ENCODE results near the gene SLFN12.
"Not testable (repeated sequence)": the region's sequence is repeated elsewhere in the genome, so short reads cannot be mapped to it uniquely, and the experiment has no call there.

SLFN12 gene

DNA sequence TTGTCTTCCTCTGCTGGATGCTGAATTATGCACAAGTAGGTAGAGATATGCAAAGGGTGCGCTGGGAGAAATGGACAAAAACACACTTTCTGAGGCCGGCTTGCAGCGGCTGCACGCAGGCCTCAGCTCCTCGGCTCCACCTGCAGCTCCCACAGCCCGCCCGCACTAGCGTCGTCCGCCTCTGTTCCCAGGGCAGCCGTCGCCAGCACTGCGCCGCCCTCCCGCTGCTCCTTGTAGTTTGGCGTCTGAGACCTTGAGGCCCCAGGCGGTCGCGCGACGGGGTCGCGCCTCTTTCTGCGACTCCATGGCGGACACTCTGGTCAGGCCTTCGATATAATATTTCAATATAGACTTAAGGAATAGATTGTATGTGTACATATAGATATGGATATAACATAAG is 24.8 kb downstream of the SLFN12 start:
- no peak for DNase-seq (ENCODE audit: low spot score)

DNA sequence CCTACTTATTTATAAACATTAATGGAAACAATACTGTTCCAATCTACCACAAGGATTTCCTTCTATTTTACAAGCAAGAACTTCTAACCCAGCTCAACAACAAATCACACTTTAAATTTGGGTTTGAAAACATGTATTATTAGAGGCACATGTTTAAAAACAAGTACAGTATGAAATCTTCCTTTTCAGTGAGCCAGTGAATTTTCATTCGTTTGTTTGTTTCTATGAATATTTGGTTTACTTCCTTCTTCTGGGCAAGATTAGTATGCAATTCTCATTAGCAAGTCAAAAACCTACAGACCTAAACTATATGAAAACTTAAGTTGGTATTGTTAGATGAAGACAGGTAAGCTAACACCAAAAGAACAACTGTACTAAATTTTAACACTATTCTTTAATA is 25.7 kb downstream of the SLFN12 start:
- no peak for DNase-seq (ENCODE audit: low spot score)

DNA sequence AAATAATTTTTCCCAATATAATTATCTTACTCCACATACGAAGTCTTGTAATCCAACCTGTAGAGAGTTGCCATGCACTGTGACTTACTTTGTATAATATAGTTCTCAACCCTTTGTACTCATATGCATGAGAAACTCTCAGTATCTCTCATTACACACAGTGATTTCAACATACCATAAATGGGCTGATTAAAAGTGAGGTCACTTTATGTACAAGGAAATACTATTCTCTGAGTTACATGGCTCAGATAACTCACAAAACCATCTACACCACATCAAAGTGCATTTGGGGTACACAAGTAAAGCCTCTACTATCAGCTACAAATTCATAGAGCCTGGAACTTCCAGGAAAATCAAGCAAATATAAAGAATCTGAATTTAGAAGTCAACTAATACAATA is 27.9 kb downstream of the SLFN12 start:
- peak; percentile 29 for DNase-seq (ENCODE audit: low spot score)

DNA sequence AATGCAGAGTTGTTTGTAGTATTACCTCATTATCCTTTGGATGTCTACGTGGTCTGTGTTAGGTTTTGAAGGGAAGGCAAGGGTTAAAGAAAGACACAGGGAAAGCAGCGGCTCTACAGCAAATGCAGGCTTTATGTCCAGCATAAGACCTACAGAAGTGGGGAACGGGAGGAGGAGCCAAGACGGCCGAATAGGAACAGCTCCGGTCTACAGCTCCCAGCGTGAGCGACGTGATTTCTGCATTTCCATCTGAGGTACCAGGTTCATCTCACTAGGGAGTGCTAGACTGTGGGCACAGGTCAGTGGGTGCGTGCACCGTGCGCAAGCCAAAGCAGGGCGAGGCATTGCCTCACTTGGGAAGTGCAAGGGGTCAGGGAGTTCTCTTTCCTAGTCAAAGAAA is 38.5 kb downstream of the SLFN12 start:
- not testable (repeated sequence) for DNase-seq (ENCODE audit: low spot score)

DNA sequence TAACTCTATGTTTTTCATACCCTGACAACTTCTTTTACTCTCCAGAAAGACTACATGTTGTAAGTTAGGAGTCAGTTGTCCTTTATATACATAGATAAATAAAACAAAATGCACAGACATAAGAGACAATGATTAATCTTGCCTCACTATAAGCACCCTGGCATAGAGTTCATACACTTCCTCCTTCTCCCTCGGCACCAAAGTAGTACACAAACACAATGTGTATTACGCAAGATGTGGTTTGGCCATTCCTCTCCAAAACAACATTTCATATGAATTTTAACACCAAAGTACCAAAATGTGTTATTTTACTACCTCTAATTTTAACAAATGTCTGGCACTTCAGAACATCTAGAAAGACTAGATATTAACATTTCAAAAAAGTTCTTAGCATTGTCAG is 41.6 kb downstream of the SLFN12 start:
- no peak for DNase-seq (ENCODE audit: low spot score)

DNA sequence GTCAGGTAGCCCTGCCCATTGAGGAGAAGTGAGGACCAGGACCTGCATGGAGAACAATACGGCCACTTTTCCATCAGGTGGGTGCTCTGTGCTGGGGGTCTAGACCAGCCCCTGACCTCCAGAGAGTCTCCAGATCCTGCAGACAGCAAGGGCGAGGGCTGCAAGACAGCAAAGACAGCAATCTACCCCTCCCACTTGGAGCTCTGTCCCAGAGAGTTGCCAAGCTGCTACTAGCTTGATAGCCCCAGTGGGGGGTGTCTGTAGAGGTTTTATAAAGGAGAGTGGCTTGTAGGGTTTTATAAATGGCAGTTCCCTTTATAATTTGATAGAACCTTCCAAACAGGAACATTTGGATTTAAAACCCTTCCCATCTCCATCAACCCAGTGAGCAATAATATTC is 42.1 kb downstream of the SLFN12 start:
- no peak for DNase-seq (ENCODE audit: low spot score)

DNA sequence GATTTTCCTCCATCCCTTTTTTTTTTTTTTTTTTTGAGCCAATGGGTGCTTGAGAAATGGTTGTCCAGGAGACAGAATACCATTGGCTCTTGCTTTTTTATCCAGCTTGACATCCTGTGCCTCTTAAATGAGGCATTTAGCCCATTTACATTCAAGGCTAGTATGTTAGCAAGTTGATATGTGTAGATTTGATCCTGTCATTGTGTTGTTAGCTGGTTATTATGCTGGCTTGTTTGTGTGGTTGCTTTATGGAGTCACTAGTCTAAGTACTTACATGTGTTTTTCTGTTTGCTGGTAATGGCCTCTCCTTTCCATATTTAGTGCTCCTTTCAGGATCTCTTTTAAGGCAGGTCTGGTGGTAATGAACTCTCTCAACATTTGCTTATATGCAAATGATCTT is 44.8 kb downstream of the SLFN12 start:
- DNase-seq (ENCODE audit: low spot score) = no peak

DNA sequence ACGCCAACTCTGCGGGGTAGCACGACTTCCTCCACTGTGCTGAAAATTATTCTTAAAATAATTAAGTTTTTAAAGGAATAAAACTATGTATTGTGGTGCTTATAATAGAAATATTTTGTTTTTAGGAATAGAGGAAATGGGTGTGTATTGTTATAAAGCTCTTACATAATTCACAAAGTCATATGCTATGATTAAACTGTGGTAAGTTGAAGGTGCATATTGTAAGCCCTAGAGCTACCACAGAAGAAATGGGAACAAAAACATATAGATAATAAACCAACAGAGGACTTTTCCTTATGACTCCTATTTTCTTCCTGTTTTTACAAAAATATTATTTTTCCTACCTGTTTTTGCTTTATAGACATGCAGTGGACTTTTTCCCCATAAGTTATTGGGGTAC is 54.6 kb downstream of the SLFN12 start:
- no peak for DNase-seq (ENCODE audit: low spot score)

DNA sequence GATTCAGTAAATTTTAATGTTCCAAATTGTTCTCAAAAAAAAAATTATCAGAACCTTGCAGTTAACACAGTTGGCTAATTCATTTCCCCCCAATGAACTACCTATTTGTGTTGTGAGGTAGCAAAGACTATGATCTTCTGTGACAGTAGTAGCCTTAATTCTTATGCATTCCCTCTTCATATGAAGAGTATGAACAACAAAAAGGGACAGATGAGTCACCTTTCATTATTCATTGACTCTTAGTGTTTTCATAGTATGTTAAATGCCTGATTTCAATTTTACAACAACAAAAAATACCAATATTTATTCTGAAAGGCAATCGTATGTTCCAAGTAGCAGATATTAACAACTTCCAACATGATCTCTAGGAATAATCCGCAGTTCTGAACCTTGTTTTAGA is 55.2 kb downstream of the SLFN12 start:
- no peak for DNase-seq (ENCODE audit: low spot score)

DNA sequence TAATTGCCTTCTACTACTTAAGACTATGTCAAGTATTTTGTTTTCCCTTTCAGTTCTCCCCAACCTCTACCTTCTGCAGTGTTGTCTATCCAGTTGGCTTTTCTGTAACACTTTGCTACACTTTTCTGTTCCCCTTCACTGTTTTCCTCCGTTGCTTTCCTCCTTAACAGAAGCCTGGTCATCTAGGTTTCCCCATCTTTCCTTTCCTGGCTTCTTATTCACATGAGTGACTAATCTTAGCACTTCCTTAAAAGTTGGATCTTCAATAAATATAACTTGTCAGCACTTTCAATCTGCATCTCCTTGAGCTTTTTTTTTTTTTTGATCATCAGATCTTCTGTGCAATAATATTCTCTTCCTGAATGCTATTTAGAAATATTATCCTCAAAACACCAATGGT is 56.1 kb downstream of the SLFN12 start:
- peak; percentile 19 for DNase-seq (ENCODE audit: low spot score)

DNA sequence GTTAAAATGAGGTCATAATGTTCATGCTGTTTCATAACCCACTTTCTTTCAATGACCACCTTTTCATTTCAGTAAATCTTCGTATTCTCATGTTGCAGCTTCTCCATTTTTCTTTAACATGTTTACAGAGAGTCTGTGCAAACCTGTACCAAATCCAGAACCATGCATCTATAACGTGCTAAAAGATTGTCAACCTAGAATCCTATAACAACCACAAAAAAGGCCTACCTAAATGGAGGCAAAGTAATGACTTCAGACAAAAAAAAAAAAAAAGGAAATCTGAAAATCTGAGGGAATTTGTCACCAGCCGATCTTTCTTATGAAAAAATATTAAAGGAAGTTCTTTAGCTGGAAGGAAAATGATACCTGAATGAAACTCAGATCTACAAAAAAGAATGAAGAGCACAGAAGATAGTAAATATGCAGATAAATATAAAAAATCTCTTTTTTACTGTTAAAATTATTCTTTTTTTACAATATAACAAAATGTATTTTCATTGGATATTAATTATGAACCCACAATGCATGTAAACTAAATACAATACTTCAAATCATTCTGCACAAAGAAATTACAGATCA is 57.4 kb downstream of the SLFN12 start:
- no peak for DNase-seq (ENCODE audit: low spot score)

DNA sequence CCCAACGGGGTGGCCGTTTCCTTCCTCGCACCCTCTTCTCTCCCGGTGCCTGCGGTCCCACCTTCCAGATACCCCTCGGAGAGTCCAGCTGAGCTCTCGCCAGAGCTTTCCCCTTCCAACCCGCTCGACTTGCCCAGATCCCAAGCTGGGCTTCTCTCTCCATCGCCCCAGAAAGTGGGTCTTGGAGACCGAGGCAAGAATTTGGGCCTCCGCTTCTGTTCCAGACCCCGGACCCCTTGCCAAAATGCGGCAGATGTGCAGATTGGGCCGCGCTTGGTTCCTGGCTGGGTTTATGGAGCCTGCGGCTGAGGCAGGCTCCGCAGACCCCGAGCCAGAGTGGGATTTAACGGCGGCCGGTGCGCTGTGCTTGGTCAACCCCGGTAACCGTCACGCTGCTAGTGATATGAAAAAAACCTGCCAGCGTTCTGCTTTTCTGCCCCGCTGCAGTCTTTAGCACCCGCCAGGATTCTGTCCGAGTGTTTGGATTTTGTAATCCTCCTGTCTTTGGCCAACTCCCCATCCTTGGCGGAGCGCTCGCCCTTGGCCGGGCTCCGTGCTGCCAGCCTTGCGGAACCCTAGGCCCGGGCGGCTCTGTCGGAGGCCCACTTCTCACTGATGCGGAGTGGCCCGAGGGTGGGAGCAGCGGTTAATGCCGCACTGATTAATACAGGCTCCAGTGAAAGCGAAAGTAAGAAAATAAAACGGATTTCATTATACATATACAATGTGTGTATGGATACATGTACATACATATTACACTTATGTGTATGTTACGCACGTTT is 58.1 kb downstream of the SLFN12 start:
- peak; percentile 40 for DNase-seq (ENCODE audit: low spot score)

DNA sequence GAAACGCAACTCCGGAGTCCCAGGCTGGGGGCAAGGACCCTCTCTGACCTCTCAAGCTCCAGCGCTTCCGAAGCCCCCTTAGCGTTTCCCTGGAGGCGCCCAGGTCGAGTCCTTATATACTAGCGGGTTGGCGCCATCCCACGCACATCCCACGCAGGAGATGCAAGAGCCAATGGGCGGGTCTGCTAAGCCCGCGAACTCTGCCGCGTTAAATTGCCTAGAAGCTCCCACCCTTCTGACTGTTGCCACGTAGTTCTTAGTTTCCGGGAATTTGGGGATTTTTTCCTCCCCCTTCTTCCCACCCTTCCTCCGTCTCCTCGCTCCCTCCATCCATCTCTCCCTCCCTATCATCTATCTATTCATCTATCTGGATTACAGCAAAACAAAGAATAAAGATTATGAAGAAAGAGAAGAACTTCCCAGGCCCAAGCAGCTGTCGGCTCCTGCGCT is 58.7 kb downstream of the SLFN12 start, which contains the start of gene SLFN11:
TSS of gene SLFN11 (minus strand) at position 88 of the 450 bp plus-strand sequence. CDS start 9,814 bp downstream, outside the sequence.
- DNase-seq (ENCODE audit: low spot score) = peak; percentile 23

DNA sequence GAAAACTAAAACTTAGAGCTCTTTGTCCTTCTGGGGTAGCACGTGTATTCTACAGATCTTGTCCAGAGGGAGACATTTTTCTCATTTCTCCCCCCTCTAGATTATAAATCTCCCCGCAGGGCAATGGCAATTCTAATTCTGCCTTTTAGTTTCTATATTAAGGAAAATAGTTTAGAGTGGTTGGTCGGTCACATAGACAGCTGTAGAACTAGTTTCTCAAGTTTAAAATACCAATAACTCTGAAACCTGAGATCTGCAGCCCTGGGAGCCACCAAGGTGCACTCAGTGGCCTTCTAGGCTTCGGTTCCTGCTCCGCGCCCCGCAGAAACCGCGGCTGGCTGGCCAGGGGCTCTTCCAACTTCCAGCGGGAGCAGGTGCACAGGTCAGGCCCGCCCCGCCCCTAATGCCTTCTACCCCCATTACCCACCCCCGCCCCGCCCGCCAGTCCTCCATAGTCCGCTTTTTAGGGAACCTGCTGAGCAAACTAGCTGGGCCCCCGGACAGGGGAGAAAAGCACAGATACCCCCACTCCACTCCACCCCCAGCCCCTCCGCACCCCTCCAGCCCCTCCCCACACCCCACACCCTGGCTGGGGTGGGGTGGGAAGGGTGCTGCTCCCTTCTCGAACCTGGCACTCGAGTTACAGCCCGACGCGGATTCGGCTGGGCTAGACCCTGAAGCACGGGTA is 59.3 kb downstream of the SLFN12 start:
- no peak for DNase-seq (ENCODE audit: low spot score)

DNA sequence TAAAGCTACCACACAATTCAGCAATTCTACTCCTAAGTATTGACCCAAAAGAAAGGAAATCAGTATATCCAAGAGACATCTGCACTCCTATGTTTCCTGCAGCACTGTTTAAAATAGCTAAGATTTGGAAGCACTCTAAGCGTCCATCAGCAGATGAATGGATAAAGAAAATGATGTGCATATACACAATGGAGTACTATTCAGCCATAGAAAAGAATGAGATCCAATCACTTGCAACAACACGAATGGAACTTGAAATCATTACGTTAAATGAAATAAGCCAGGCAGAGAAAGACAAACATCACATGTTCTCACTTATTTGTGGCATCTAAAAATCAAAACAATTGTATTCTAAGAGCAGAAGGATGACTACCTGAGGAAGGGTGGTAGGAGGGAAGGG is 60.4 kb downstream of the SLFN12 start:
- DNase-seq (ENCODE audit: low spot score) = no peak

DNA sequence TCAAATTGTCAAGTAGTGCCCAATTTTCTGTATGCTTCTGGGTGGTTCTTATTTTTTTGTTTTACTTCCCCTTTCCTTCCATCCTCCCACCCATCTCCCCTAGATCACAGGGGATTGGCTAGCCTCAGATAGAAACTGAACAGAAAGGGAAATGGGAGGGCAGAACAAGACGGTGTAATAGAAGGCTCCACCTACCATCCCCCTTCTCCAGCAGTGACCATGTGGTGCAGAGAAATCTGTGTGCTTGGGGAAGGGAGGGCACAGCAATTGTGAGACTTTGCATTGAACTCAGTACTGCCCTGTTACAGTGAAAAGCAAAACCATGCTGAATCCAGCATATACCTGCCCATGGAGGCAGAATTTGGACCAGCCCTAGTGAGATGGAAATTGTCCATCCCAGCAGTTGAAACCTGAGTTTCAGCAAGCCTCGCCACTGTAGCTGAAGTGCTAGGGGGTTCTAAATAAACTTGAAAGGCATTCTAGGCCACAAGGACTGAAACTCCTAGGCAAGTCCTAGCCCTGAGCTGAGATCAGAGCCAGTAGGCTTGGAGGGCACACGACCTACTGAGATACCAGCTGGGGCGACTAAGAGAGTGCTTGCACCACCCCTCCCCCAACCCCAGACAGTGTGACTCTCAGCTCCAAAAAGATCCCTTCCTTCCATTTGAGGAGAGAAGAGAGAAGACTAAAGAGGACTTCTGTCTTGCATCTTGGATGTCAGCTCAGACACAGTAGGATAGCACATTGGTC is 64.0 kb downstream of the SLFN12 start:
- no peak for DNase-seq (ENCODE audit: low spot score)

DNA sequence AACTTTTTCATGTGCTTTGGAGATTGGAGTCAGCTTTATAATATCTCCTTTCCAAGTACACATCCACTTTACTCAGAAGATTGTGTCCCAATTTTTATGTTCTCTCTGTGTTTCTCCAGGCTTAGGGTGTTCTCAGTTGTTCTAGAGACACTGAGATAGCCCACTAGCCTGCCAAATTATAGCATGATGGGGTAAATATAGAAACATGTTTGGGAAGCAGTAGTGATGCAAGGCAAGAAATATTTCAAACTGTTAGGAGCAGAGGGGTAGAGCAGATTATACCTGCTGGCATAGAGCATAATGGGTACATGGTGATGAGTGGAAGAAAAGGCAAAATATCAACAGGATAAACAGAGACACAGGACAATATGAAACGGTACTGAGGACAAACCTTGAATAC is 71.3 kb downstream of the SLFN12 start:
- no peak for DNase-seq (ENCODE audit: low spot score)

All from kidney tubule cell (primary cell).